Tibial nerve (tissue), 4 donors: ENCODE results near the gene CCDC9. TPM values are rescaled to one million over a fixed set of nuclear protein-coding genes. Genes with fewer than 3 reads are reported as not detected.
"Not testable (repeated sequence)": the region's sequence is repeated elsewhere in the genome, so short reads cannot be mapped to it uniquely, and the experiment has no call there.

Source experiments
- DNase-seq, 2 donors: peaks; one replicate each; pipeline ENCODE4 v3.0.0-alpha.2; 2019; ENCODE audit warnings: low spot score in 2 of 2
- H3K27ac ChIP-seq, 4 donors: fragments of 200-600 bp; sonication (generic) in 3 of 4; one replicate each; pipeline ENCODE4 v1.5.1; 2017 to 2019; ENCODE audit warnings: mild to moderate bottlenecking in 1 of 4
- H3K27me3 ChIP-seq, 2 donors: fragments of 200-600 bp; sonication (generic) in 1 of 2; one replicate each; pipeline versions ENCODE4 v1.5.1 to v1.6.0; 2017 to 2019
- H3K36me3 ChIP-seq, 3 donors: fragments of 200-600 bp; sonication (generic); one replicate each; pipeline ENCODE4 v1.5.1; 2018 to 2019
- H3K4me1 ChIP-seq, 4 donors: fragments of 200-600 bp; sonication (generic) in 3 of 4; one replicate each; pipeline ENCODE4 v1.5.1; 2017 to 2019
- H3K4me3 ChIP-seq, 4 donors: fragments of 200-600 bp; sonication (generic) in 3 of 4; one replicate each; pipeline ENCODE4 v1.5.1; 2017 to 2019; ENCODE audit warnings: mild to moderate bottlenecking in 1 of 4, moderate library complexity in 1 of 4
- H3K9me3 ChIP-seq, 4 donors: fragments of 200-600 bp; sonication (generic) in 3 of 4; one replicate each; pipeline ENCODE4 v1.5.1; 2017 to 2019
- EP300 ChIP-seq, 2 donors: sonication (generic); formaldehyde crosslinking; IDR thresholded peaks; one replicate each; pipeline ENCODE4 v1.6.1; 2017; ENCODE audit warnings: antibody characterized with exemption in 2 of 2, mild to moderate bottlenecking in 1 of 2
- POLR2A ChIP-seq, 2 donors: fragments of 450-650 bp; IDR thresholded peaks; one replicate each; pipeline ENCODE4 v1.6.1; 2017; ENCODE audit warnings: antibody characterized with exemption in 2 of 2, mild to moderate bottlenecking in 2 of 2, moderate library complexity in 2 of 2
- WGBS, 2 donors: methylation state at CpG; one replicate each; pipeline ENCODE4 v1.1.5; 2018; 5-methylcytosine and 5-hydroxymethylcytosine counted together
- total RNA-seq, 4 donors: library from RNA; depleted of rRNA; stranded (reverse); fragments of >200 nt; gene quantifications; one replicate each; pipeline ENCODE4 v1.1.0, GENCODE V29; 2016
- TF ChIP-seq, protein P1 (sequence below), 5 experiments: fragments of 200-600 bp in 3 of 5; fragments of 450-650 bp in 2 of 5; sonication (generic) in 3 of 5; IDR thresholded peaks; one replicate each; pipeline ENCODE4 v1.5.1; 2016 to 2019; ENCODE audit warnings: antibody characterized with exemption in 5 of 5, mild to moderate bottlenecking in 3 of 5, moderate library complexity in 2 of 5

The CCDC9 gene
- total RNA-seq, 4 donors from 2014 or later = 23.8 to 39.0 (median 32.7) TPM

- peaks cover 0 to 14% (median 11%) of the 10 kb centered on the region in 4 donors for H3K4me1 ChIP-seq
- no peaks in the 10 kb centered on the region for H3K9me3 ChIP-seq
- peaks cover 0 to 12% (median 0%) of the 10 kb centered on the region in 3 donors for H3K36me3 ChIP-seq
- no peak overlapping the region for H3K27ac ChIP-seq
- no peak overlapping the region for H3K4me3 ChIP-seq
- no peak for DNase-seq
- no peaks in the 10 kb centered on the region for H3K27me3 ChIP-seq
- TF ChIP-seq, protein P1, sequence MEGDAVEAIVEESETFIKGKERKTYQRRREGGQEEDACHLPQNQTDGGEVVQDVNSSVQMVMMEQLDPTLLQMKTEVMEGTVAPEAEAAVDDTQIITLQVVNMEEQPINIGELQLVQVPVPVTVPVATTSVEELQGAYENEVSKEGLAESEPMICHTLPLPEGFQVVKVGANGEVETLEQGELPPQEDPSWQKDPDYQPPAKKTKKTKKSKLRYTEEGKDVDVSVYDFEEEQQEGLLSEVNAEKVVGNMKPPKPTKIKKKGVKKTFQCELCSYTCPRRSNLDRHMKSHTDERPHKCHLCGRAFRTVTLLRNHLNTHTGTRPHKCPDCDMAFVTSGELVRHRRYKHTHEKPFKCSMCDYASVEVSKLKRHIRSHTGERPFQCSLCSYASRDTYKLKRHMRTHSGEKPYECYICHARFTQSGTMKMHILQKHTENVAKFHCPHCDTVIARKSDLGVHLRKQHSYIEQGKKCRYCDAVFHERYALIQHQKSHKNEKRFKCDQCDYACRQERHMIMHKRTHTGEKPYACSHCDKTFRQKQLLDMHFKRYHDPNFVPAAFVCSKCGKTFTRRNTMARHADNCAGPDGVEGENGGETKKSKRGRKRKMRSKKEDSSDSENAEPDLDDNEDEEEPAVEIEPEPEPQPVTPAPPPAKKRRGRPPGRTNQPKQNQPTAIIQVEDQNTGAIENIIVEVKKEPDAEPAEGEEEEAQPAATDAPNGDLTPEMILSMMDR (IDR thresholded peaks at IDR 0.05) = peak in 2 of 5 experiments; percentile 16 to 37
- no peak for TF ChIP-seq EP300 (IDR thresholded peaks at IDR 0.05)
- 86 to 96% methylated on average over 13 of the region's 13 CpGs for WGBS, 2 donors
Observed at GRCh38 chr19:47280183-47280797, 24.0 kb downstream of the CCDC9 start.

- Histone ChIP-seq H3K27ac (no peak overlapping the region), H3K36me3 (peaks cover 0 to 12% (median 0%) of the 10 kb centered on the region in 3 donors), H3K9me3 (no peaks in the 10 kb centered on the region), H3K27me3 (no peaks in the 10 kb centered on the region), H3K4me3 (no peak overlapping the region), H3K4me1 (no peaks in the 10 kb centered on the region)
- TF ChIP-seq POLR2A (IDR thresholded peaks at IDR 0.05) = no peak
- TF ChIP-seq, protein P1 (IDR thresholded peaks at IDR 0.05) = no peak
- no peak for TF ChIP-seq EP300 (IDR thresholded peaks at IDR 0.05)
- DNase-seq = no peak
- WGBS, 2 donors = 62 to 63% methylated on average over 10 of the region's 10 CpGs
Observed at GRCh38 chr19:47283405-47284059, 27.2 kb downstream of the CCDC9 start.

DNA sequence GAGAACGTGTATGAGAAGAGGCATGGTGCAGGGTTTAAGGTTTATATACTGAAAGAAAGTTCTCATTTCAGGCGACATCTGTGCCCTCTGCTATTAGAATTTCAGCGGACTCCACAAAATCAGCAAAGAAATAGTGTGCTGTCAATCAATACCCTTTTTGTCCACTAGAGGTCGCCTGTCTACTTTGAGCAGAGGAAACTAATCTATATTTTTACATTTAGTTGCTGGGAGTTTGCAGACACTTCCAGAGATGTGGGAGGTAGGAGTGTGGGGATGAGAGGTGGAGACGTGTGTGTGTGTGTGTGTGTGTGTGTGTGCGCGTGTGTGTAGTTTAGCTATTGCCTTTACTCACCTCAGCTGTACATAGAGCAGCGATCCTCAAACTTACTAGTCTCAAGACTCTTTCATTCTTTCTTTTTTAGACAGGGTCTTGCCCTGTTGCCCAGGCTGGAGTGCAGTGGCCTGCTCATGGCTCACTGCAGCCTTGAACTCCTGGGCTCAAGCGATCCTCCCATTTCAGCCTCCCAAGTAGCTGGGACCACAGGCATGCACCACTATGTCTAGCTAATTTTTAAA is 28.1 kb downstream of the CCDC9 start:
- no peak overlapping the region for H3K27ac ChIP-seq
- H3K36me3 ChIP-seq = peaks cover 0 to 12% (median 0%) of the 10 kb centered on the region in 3 donors
- TF ChIP-seq POLR2A (IDR thresholded peaks at IDR 0.05) (no peak), EP300 (IDR thresholded peaks at IDR 0.05) (no peak)
- TF ChIP-seq, protein P1 (IDR thresholded peaks at IDR 0.05) = peak; percentile 74 to 95 (median 86)
- no peak overlapping the region for H3K4me3 ChIP-seq
- H3K4me1 ChIP-seq = peaks cover 0 to 7% (median 4%) of the 10 kb centered on the region in 4 donors
- peak in 1 of 2 donors; percentile 89 for DNase-seq
- no peaks in the 10 kb centered on the region for H3K27me3 ChIP-seq
- no peaks in the 10 kb centered on the region for H3K9me3 ChIP-seq
- WGBS, 2 donors = 27 to 30% methylated on average over 9 of the region's 9 CpGs

- H3K4me3 ChIP-seq = no peak overlapping the region
- 29 to 34% methylated on average over 10 to 12 of the region's 12 CpGs for WGBS, 2 donors
- DNase-seq = peak; percentile 56 to 99
- TF ChIP-seq, protein P1 (IDR thresholded peaks at IDR 0.05) = peak; percentile 60 to 80 (median 70)
- TF ChIP-seq EP300 (IDR thresholded peaks at IDR 0.05) = no peak
- peaks cover 0 to 18% (median 0%) of the 10 kb centered on the region in 3 donors for H3K36me3 ChIP-seq
- H3K27me3 ChIP-seq = no peaks in the 10 kb centered on the region
- H3K4me1 ChIP-seq = no peaks in the 10 kb centered on the region
- H3K27ac ChIP-seq = no peak overlapping the region
- no peaks in the 10 kb centered on the region for H3K9me3 ChIP-seq
Observed at GRCh38 chr19:47296036-47296435, 39.7 kb downstream of the CCDC9 start.

DNA sequence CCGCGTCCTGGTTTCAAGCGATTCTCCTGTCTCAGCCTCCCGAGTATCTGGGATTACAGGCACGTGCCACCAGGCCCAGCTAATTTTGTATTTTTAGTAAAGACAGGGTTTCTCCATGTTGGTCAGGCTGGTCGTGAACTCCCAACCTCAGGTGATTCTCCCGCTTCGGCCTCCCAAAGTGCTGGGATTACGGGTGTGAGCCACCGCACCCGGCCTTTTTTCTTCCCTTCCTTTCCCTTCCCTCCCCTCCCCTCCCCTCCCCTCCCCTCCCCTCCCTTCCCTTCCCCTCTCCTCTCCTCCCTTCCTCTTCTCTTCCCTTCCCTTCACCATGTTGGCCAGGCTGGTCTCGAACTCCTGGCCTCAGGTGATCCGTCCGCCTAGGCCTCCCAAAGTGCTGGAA is 44.5 kb downstream of the CCDC9 start:
- DNase-seq, H3K9me3 ChIP-seq, H3K4me1 ChIP-seq, H3K4me3 ChIP-seq, H3K27me3 ChIP-seq, H3K27ac ChIP-seq, H3K36me3 ChIP-seq: not testable (repeated sequence)
- WGBS, 2 donors = 91% methylated on average over 14 of the region's 14 CpGs
